Measurements from ENCODE around the gene LSM6. TPM values are rescaled to one million over a fixed set of nuclear protein-coding genes. Genes with fewer than 3 reads are reported as not detected.

The LSM6 gene
- total and polyA plus RNA-seq, 2 donors from 2014 or later = 24.3 to 36.7 TPM

DNA sequence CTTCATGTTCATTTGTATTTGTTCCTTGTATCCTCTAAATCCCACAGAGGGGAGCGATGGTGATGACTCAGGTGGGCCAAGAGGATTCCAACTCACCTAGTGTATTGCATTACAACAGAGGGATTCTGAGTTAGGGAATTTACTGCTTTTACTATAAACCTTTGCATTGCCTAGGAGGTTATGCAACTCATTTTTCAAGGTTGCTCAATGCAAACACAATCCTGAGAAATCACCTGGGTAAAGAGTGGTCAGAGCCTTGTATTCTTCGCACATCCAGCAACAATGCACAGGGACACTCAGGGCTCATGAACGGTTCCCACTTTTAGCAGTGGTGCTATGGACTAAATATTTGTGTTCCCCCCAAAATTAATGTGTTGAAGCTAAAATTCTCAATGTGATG lies 28.6 kb upstream of the LSM6 start:
- Histone ChIP-seq H3K27me3 (ENCODE audit: control insufficient read depth, insufficient read depth, low read length) (no peaks in the 10 kb centered on the region), H3K9ac (ENCODE audit: low read length in 3 of 3) (no peak overlapping the region), H3K9me3 (ENCODE audit: control insufficient read depth in 2 of 3, insufficient read depth in 1 of 3, low read length in 3 of 3) (no peaks in the 10 kb centered on the region), H3K4me3 (ENCODE audit: low read length in 3 of 3) (no peak overlapping the region), H3K36me3 (ENCODE audit: control insufficient read depth in 2 of 3, insufficient read depth in 3 of 3, low read length in 3 of 3) (no peaks in the 10 kb centered on the region), H3K4me1 (ENCODE audit: control insufficient read depth in 2 of 3, insufficient read depth in 2 of 3, low read depth in 1 of 3, low read length in 3 of 3) (peaks cover 0 to 3% (median 0%) of the 10 kb centered on the region in 3 donors), H3K27ac (ENCODE audit: low read depth in 2 of 2, low read length in 2 of 2) (no peak overlapping the region)
- DNase-seq (no peak), FAIRE-seq (no peak)
- TF ChIP-seq, protein P1, sequence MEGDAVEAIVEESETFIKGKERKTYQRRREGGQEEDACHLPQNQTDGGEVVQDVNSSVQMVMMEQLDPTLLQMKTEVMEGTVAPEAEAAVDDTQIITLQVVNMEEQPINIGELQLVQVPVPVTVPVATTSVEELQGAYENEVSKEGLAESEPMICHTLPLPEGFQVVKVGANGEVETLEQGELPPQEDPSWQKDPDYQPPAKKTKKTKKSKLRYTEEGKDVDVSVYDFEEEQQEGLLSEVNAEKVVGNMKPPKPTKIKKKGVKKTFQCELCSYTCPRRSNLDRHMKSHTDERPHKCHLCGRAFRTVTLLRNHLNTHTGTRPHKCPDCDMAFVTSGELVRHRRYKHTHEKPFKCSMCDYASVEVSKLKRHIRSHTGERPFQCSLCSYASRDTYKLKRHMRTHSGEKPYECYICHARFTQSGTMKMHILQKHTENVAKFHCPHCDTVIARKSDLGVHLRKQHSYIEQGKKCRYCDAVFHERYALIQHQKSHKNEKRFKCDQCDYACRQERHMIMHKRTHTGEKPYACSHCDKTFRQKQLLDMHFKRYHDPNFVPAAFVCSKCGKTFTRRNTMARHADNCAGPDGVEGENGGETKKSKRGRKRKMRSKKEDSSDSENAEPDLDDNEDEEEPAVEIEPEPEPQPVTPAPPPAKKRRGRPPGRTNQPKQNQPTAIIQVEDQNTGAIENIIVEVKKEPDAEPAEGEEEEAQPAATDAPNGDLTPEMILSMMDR (IDR thresholded peaks at IDR 0.05; ENCODE audit: borderline replicate concordance, extremely low read depth, insufficient read depth) = no peak
- intact Hi-C loops (cut with DNase I) = no loop called here

DNA sequence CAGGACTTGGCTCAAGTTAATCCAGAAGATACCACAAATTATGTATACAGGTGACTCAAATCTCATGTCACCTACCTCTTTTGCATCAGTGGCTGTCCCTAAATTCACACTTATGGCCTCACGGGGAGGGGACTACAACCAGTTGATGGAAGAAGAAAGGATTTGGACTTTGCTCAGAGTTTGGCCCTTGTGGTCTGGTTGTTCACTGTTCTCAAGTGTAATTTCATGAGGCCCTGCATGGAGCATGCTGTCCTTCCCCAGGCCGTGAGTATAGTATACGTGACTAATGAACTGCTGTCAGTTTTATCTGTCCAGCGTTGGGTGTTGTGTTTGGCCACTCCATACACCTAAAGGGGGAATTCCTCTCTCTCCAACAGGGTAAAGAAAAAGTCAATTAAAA lies 27.5 kb upstream of the LSM6 start:
- Histone ChIP-seq H3K27ac (ENCODE audit: low read depth in 2 of 2, low read length in 2 of 2) (no peak overlapping the region), H3K4me3 (ENCODE audit: low read length in 3 of 3) (no peak overlapping the region), H3K36me3 (ENCODE audit: control insufficient read depth in 2 of 3, insufficient read depth in 3 of 3, low read length in 3 of 3) (no peaks in the 10 kb centered on the region), H3K27me3 (ENCODE audit: control insufficient read depth, insufficient read depth, low read length) (no peaks in the 10 kb centered on the region), H3K9me3 (ENCODE audit: control insufficient read depth in 2 of 3, insufficient read depth in 1 of 3, low read length in 3 of 3) (no peaks in the 10 kb centered on the region), H3K9ac (ENCODE audit: low read length in 3 of 3) (no peak overlapping the region), H3K4me1 (ENCODE audit: control insufficient read depth in 2 of 3, insufficient read depth in 2 of 3, low read depth in 1 of 3, low read length in 3 of 3) (peaks cover 0 to 3% (median 0%) of the 10 kb centered on the region in 3 donors)
- FAIRE-seq (no peak), DNase-seq (no peak)
- intact Hi-C loops (cut with DNase I) = no loop called here
- TF ChIP-seq, protein P1 (IDR thresholded peaks at IDR 0.05; ENCODE audit: borderline replicate concordance, extremely low read depth, insufficient read depth) = no peak

DNA sequence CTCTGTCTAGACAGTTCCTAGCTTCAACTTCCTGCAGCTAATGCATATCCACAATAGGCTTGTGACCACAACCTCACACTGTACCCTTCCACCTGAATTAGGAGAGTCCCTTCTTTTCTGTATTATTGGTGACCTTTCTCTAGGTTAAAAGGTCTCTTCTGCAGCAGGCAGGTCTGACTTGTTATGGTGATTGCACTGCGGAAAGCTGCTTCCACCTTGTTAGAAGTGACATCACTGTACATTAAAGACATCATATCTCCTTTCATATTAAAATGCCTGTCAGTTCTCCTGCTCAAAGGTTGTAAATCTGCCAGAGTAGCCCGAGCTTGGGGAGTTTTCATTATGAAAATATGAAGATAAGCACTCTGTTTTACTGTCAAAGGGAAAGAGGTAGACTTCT lies 21.5 kb upstream of the LSM6 start:
- no peak overlapping the region for H3K4me3 ChIP-seq (ENCODE audit: low read length in 3 of 3)
- no peak for FAIRE-seq
- H3K4me1 ChIP-seq (ENCODE audit: control insufficient read depth in 2 of 3, insufficient read depth in 2 of 3, low read depth in 1 of 3, low read length in 3 of 3) = no peaks in the 10 kb centered on the region
- TF ChIP-seq, protein P1 (IDR thresholded peaks at IDR 0.05; ENCODE audit: borderline replicate concordance, extremely low read depth, insufficient read depth) = no peak
- no peaks in the 10 kb centered on the region for H3K36me3 ChIP-seq (ENCODE audit: control insufficient read depth in 2 of 3, insufficient read depth in 3 of 3, low read length in 3 of 3)
- H3K27me3 ChIP-seq (ENCODE audit: control insufficient read depth, insufficient read depth, low read length) = no peaks in the 10 kb centered on the region
- H3K9me3 ChIP-seq (ENCODE audit: control insufficient read depth in 2 of 3, insufficient read depth in 1 of 3, low read length in 3 of 3) = no peaks in the 10 kb centered on the region
- intact Hi-C loops (cut with DNase I) = no loop called here
- no peak for DNase-seq
- H3K27ac ChIP-seq (ENCODE audit: low read depth in 2 of 2, low read length in 2 of 2) = no peak overlapping the region
- H3K9ac ChIP-seq (ENCODE audit: low read length in 3 of 3) = no peak overlapping the region

DNA sequence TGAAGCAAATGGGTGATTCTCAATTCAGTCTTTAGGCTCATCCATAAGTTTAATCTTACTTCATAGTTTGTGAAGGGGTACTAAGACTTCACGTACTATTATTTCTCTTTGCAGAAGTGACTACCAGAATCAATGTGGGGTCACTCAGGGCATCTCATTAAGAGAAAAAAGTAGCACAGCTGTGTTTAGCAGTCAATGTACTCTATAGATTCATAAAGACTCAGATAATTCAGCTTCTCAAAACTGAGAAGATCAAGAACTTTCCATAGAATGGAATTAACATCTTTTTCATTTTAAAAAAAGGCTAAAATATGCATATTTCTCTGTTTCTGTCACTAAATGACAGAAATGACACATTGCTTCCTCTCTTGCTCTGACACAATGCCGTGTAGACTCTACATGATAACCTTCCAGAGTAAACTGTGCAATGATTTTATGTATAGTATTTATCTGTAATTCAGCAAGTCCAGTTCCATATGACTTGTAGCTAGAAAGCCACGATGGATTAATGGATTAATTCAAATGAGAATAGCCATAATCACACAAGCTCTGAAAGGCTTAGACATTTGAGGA lies 20.3 kb upstream of the LSM6 start:
- intact Hi-C loops (cut with DNase I) = no loop called here
- TF ChIP-seq, protein P1 (IDR thresholded peaks at IDR 0.05; ENCODE audit: borderline replicate concordance, extremely low read depth, insufficient read depth) = no peak
- FAIRE-seq = no peak

More for the DNA sequence above, 20.3 kb upstream of the LSM6 start:
- no peak for DNase-seq
- Histone ChIP-seq H3K9me3 (ENCODE audit: control insufficient read depth in 2 of 3, insufficient read depth in 1 of 3, low read length in 3 of 3) (no peaks in the 10 kb centered on the region), H3K9ac (ENCODE audit: low read length in 3 of 3) (no peak overlapping the region), H3K27me3 (ENCODE audit: control insufficient read depth, insufficient read depth, low read length) (no peaks in the 10 kb centered on the region), H3K36me3 (ENCODE audit: control insufficient read depth in 2 of 3, insufficient read depth in 3 of 3, low read length in 3 of 3) (no peaks in the 10 kb centered on the region), H3K4me1 (ENCODE audit: control insufficient read depth in 2 of 3, insufficient read depth in 2 of 3, low read depth in 1 of 3, low read length in 3 of 3) (no peaks in the 10 kb centered on the region), H3K27ac (ENCODE audit: low read depth in 2 of 2, low read length in 2 of 2) (no peak overlapping the region), H3K4me3 (ENCODE audit: low read length in 3 of 3) (no peak overlapping the region)
